Measurements from ENCODE around the gene SND1. TPM values are rescaled to one million over a fixed set of nuclear protein-coding genes. Genes with fewer than 3 reads are reported as not detected.

SND1 gene
- total and polyA plus RNA-seq, 2 donors (not counting 1 experiment from before 2014, with no cell fraction given) = 137 to 174 TPM

DNA sequence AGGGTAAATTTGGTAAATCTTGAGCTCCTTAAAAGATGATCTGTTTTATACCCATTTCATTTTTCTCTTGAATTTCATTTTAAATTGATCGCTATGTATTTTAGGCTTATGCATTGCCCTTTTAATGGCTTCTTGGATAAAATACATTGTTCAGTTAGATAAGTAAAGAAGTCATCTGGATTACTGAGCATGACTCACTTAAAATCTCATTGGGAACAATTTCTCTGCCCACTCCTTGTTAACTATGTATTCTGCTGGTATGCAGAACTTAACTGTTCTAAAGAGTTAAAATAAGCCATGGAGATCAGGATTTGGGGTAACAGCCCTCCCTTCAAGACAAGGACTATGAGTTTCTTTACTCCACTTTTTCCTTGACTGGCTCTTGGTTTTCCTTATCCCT lies 134.2 kb downstream of the SND1 start:
- H3K79me2 ChIP-seq (ENCODE audit: control insufficient read depth, insufficient read depth, low read length) = peaks cover 31% of the 10 kb centered on the region
- TF ChIP-seq CTCF (conservative IDR thresholded peaks at IDR 0.05 in 1 of 2, IDR thresholded peaks at IDR 0.05 in 1 of 2; ENCODE audit: low read depth in 1 of 2, low read length in 2 of 2) (no peak), EZH2 (IDR thresholded peaks at IDR 0.05; ENCODE audit: low read length, missing control alignments) (no peak)
- no peaks in the 10 kb centered on the region for H3K27me3 ChIP-seq (ENCODE audit: control insufficient read depth, insufficient read depth, low read length)
- peaks cover 2% of the 10 kb centered on the region for H4K20me1 ChIP-seq (ENCODE audit: control insufficient read depth, extremely low read depth, insufficient read depth, low read length)
- no peak overlapping the region for H3K27ac ChIP-seq (ENCODE audit: insufficient read depth, low read length)
- no peak overlapping the region for H3K9ac ChIP-seq (ENCODE audit: insufficient read depth, low read length)
- no peak overlapping the region for H2AFZ ChIP-seq (ENCODE audit: low read length)
- H3K9me3 ChIP-seq (ENCODE audit: control insufficient read depth, insufficient read depth, low read depth, low read length) = no peaks in the 10 kb centered on the region
- H3K4me3 ChIP-seq (replicated peaks in 1 of 4; ENCODE audit: control extremely low read depth in 1 of 4, insufficient read depth in 1 of 4, low read depth in 3 of 4, low read length in 4 of 4) = no peak overlapping the region
- no peaks in the 10 kb centered on the region for H3K36me3 ChIP-seq (ENCODE audit: control insufficient read depth, insufficient read depth, low read length)
- peak in 1 of 2 donors; percentile 72 for DNase-seq (ENCODE audit: low read depth in 2 of 2)
- no peak overlapping the region for H3K4me2 ChIP-seq (ENCODE audit: extremely low read depth, insufficient read depth, low read length)
- peaks cover 5% of the 10 kb centered on the region for H3K4me1 ChIP-seq (ENCODE audit: control insufficient read depth, extremely low read depth, insufficient read depth, low read length)

GRCh38 chr7:127789031-127789430 lies 137.0 kb downstream of the SND1 start:
- Histone ChIP-seq H3K27me3 (ENCODE audit: control insufficient read depth, insufficient read depth, low read length) (no peaks in the 10 kb centered on the region), H3K27ac (ENCODE audit: insufficient read depth, low read length) (no peak overlapping the region), H3K79me2 (ENCODE audit: control insufficient read depth, insufficient read depth, low read length) (peaks cover 33% of the 10 kb centered on the region), H3K4me1 (ENCODE audit: control insufficient read depth, extremely low read depth, insufficient read depth, low read length) (no peaks in the 10 kb centered on the region), H4K20me1 (ENCODE audit: control insufficient read depth, extremely low read depth, insufficient read depth, low read length) (peaks cover 2% of the 10 kb centered on the region), H3K9me3 (ENCODE audit: control insufficient read depth, insufficient read depth, low read depth, low read length) (no peaks in the 10 kb centered on the region), H3K36me3 (ENCODE audit: control insufficient read depth, insufficient read depth, low read length) (no peaks in the 10 kb centered on the region), H3K4me3 (replicated peaks in 1 of 4; ENCODE audit: control extremely low read depth in 1 of 4, insufficient read depth in 1 of 4, low read depth in 3 of 4, low read length in 4 of 4) (no peak overlapping the region), H2AFZ (ENCODE audit: low read length) (no peak overlapping the region), H3K9ac (ENCODE audit: insufficient read depth, low read length) (no peak overlapping the region), H3K4me2 (ENCODE audit: extremely low read depth, insufficient read depth, low read length) (no peak overlapping the region)
- DNase-seq (ENCODE audit: low read depth in 2 of 2) = no peak
- TF ChIP-seq EZH2 (IDR thresholded peaks at IDR 0.05; ENCODE audit: low read length, missing control alignments) (no peak), CTCF (conservative IDR thresholded peaks at IDR 0.05 in 1 of 2, IDR thresholded peaks at IDR 0.05 in 1 of 2; ENCODE audit: low read depth in 1 of 2, low read length in 2 of 2) (no peak)

DNA sequence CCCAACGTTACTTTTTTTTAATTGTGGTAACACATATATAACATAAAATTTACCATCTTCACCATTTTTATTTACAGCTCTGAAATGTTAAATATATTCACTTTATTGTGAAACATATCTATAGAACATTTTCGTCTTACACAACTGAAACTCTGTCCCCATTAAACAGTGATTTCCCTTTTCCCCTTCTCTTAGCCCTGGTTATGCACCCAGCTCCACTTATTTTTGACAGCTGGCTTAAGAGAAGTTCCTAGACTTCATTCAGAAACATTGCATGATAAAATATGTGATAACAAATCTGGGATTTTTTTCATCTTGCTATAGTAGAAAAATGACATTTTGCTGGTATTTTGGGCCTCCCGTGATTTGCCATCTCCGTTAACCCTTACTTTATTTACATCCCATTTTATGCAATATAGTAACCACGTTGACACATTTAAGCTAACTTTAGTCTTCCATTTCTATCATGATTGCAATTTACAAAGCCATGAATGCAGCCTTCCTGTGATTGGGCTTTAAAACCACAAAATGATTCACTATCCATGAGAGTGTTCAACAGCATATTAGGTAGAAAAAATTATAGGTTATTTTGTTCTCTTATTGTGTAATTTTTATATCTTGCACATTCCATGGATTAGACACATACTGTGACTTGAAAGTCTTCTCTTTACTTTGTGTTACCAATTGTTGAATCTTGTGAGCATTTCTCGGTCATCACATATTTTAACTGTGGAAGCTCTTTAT lies 139.6 kb downstream of the SND1 start:
- Histone ChIP-seq H3K79me2 (ENCODE audit: control insufficient read depth, insufficient read depth, low read length) (peaks cover 30% of the 10 kb centered on the region), H3K9me3 (ENCODE audit: control insufficient read depth, insufficient read depth, low read depth, low read length) (no peaks in the 10 kb centered on the region), H3K36me3 (ENCODE audit: control insufficient read depth, insufficient read depth, low read length) (no peaks in the 10 kb centered on the region), H3K27me3 (ENCODE audit: control insufficient read depth, insufficient read depth, low read length) (no peaks in the 10 kb centered on the region), H4K20me1 (ENCODE audit: control insufficient read depth, extremely low read depth, insufficient read depth, low read length) (peaks cover 2% of the 10 kb centered on the region), H2AFZ (ENCODE audit: low read length) (no peak overlapping the region), H3K27ac (ENCODE audit: insufficient read depth, low read length) (no peak overlapping the region), H3K4me3 (replicated peaks in 1 of 4; ENCODE audit: control extremely low read depth in 1 of 4, insufficient read depth in 1 of 4, low read depth in 3 of 4, low read length in 4 of 4) (no peak overlapping the region), H3K4me2 (ENCODE audit: extremely low read depth, insufficient read depth, low read length) (no peak overlapping the region), H3K9ac (ENCODE audit: insufficient read depth, low read length) (no peak overlapping the region), H3K4me1 (ENCODE audit: control insufficient read depth, extremely low read depth, insufficient read depth, low read length) (no peaks in the 10 kb centered on the region)
- DNase-seq (ENCODE audit: low read depth in 2 of 2) = peak; percentile 28 to 74
- TF ChIP-seq EZH2 (IDR thresholded peaks at IDR 0.05; ENCODE audit: low read length, missing control alignments) (no peak), CTCF (conservative IDR thresholded peaks at IDR 0.05 in 1 of 2, IDR thresholded peaks at IDR 0.05 in 1 of 2; ENCODE audit: low read depth in 1 of 2, low read length in 2 of 2) (no peak)
